ENCODE data around the gene ERGIC3. TPM values are rescaled to one million over a fixed set of nuclear protein-coding genes. Genes with fewer than 3 reads are reported as not detected.

Gene ERGIC3
- total and polyA plus RNA-seq, 10 of the 15 experiments (the other 5 are each of a cell fraction or from before 2014, with no cell fraction given) = 90.4 to 210 (median 139) TPM

DNA sequence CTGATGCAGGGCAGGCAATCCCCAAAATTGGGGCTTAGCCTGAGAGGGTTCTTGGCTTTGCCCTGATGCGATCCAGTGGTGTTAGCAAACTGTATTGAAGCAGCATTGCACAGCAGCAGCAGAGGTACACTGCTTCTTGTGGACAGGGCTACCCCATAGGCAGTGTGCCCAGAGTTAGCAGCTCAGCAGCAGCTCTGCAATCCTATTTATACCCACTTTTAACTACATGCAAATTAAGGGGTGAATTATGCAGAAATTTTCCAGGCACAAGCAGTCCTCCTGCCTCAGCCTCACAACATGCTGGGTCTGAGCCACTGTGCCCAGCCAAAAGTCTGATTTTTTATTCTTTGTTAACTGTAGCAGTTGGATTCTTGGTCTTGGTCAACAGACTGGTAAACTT, 16.2 kb upstream of the ERGIC3 start:
- WGBS (ENCODE audit: insufficient coverage, insufficient replicate concordance, low lambda C conversion rate, missing lambda C conversion rate) = 40% methylated on average over 1 of the region's 1 CpG
- TF ChIP-seq EED (IDR thresholded peaks at IDR 0.05; ENCODE audit: low read depth) = no peak
- no peak for TF ChIP-seq ZNF24 (IDR thresholded peaks at IDR 0.05)
- no peak for TF ChIP-seq FOS (IDR thresholded peaks at IDR 0.05; ENCODE audit: borderline replicate concordance, extremely low read depth, insufficient read length)
- TF ChIP-seq, protein P1, sequence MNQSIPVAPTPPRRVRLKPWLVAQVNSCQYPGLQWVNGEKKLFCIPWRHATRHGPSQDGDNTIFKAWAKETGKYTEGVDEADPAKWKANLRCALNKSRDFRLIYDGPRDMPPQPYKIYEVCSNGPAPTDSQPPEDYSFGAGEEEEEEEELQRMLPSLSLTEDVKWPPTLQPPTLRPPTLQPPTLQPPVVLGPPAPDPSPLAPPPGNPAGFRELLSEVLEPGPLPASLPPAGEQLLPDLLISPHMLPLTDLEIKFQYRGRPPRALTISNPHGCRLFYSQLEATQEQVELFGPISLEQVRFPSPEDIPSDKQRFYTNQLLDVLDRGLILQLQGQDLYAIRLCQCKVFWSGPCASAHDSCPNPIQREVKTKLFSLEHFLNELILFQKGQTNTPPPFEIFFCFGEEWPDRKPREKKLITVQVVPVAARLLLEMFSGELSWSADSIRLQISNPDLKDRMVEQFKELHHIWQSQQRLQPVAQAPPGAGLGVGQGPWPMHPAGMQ (IDR thresholded peaks at IDR 0.05; ENCODE audit: borderline replicate concordance) = no peak
- no peak for TF ChIP-seq SUZ12 (IDR thresholded peaks at IDR 0.05; ENCODE audit: unreplicated experiment)
- TF ChIP-seq NR2C1 (IDR thresholded peaks at IDR 0.05) = no peak
- no peak for TF ChIP-seq SMAD5 (IDR thresholded peaks at IDR 0.05; ENCODE audit: low read depth)
- TF ChIP-seq RFX5 (IDR thresholded peaks at IDR 0.05; ENCODE audit: low read depth, low read length) = no peak
- no peak for TF ChIP-seq BRCA1 (IDR thresholded peaks at IDR 0.05; ENCODE audit: low read depth, low read length)
- no peak for TF ChIP-seq CBFB (IDR thresholded peaks at IDR 0.05; ENCODE audit: low read depth)
- intact Hi-C loops (cut with micrococcal nuclease; ENCODE audit: unreplicated experiment) (no loop called here), in situ Hi-C loops (cut with MboI) (no loop called here)
- no peak overlapping the region for H3K27ac ChIP-seq (ENCODE audit: control insufficient read depth, insufficient read depth)
- no peaks in the 10 kb centered on the region for H3K4me1 ChIP-seq (ENCODE audit: control insufficient read depth, insufficient read depth, low read length)
- ATAC-seq (no peak), DNase-seq (ENCODE audit: low read depth, low spot score) (no peak), FAIRE-seq (no peak)
- H3K79me2 ChIP-seq (ENCODE audit: control insufficient read depth, insufficient read depth, low read length) = no peaks in the 10 kb centered on the region
- CTCF ChIA-PET = no interaction called here
- H4K20me1 ChIP-seq (ENCODE audit: control insufficient read depth, insufficient read depth) = no peaks in the 10 kb centered on the region; the same call in 1 of the 2 replicates
- SMC1A ChIA-PET (ENCODE audit: uncharacterized antibody, unreplicated experiment) = no interaction called here
- H3K4me2 ChIP-seq (ENCODE audit: control insufficient read depth, insufficient read depth) = no peak overlapping the region
- no TSS peak for BruUV-seq (replicated peaks)
- no peak overlapping the region for H3K4me3 ChIP-seq
- RAD21 ChIA-PET (ENCODE audit: unreplicated experiment) = no interaction called here
- no peaks in the 10 kb centered on the region for H3K27me3 ChIP-seq (replicated peaks in 1 of 2; ENCODE audit: control insufficient read depth in 2 of 2, insufficient read depth in 2 of 2, low read length in 1 of 2)
- H3K9ac ChIP-seq (ENCODE audit: control insufficient read depth, insufficient read depth, low read length) = no peak overlapping the region
- POLR2A ChIA-PET = no interaction called here
- no peak overlapping the region for H2AFZ ChIP-seq (ENCODE audit: control insufficient read depth, low read depth, low read length)
- H3K9me3 ChIP-seq (replicated peaks; ENCODE audit: control insufficient read depth, insufficient read depth, low read length) = no peaks in the 10 kb centered on the region
- H3K36me3 ChIP-seq (ENCODE audit: control insufficient read depth in 2 of 2, insufficient read depth in 2 of 2, low read length in 1 of 2) = no peaks in the 10 kb centered on the region

Data from GM12878 (cell line).